Sigmoid colon (tissue), 7 donors: ENCODE measurements around the gene FGD5. TPM values are rescaled to one million over a fixed set of nuclear protein-coding genes. Genes with fewer than 3 reads are reported as not detected.

ENCODE experiments used
- DNase-seq: peaks from one replicate; pipeline ENCODE4 v3.0.0-alpha.2; 2019
- H3K27ac ChIP-seq, 4 donors: fragments of 200-600 bp; sonication (generic); one replicate each; pipeline ENCODE4 v1.5.1; 2016 to 2019; ENCODE audit warnings: mild to moderate bottlenecking in 1 of 4
- H3K27me3 ChIP-seq, 3 donors: fragments of 200-600 bp; sonication (generic); one replicate each; pipeline ENCODE4 v1.5.1; 2019; ENCODE audit warnings: mild to moderate bottlenecking in 1 of 3
- H3K36me3 ChIP-seq, 4 donors: fragments of 200-600 bp; sonication (generic); one replicate each; pipeline ENCODE4 v1.5.1; 2016 to 2019
- H3K4me1 ChIP-seq, 4 donors: fragments of 200-600 bp; sonication (generic); one replicate each; pipeline ENCODE4 v1.5.1; 2017 to 2019
- H3K4me3 ChIP-seq, 4 donors: fragments of 200-600 bp; sonication (generic); one replicate each; pipeline ENCODE4 v1.5.1; 2017 to 2019; ENCODE audit warnings: mild to moderate bottlenecking in 2 of 4, moderate library complexity in 1 of 4
- H3K9me3 ChIP-seq, 4 donors: fragments of 200-600 bp in 3 of 4; sonication (generic) in 3 of 4; one replicate each; pipeline versions ENCODE4 v1.5.1 to v1.6.1; 2013 to 2019
- CTCF ChIP-seq, 4 experiments: fragments of 450-650 bp in 3 of 4; fragments of 200-600 bp in 1 of 4; IDR thresholded peaks; one replicate each; pipeline ENCODE4 v1.5.1; 2016 to 2019; ENCODE audit warnings: antibody characterized with exemption in 4 of 4, mild to moderate bottlenecking in 3 of 4, moderate library complexity in 2 of 4
- EP300 ChIP-seq, 4 donors: sonication (generic); formaldehyde crosslinking; IDR thresholded peaks; one replicate each; pipeline ENCODE4 v1.6.1; 2017; ENCODE audit warnings: antibody characterized with exemption in 4 of 4
- POLR2A ChIP-seq, 2 donors: fragments of 450-650 bp; IDR thresholded peaks; one replicate each; pipeline ENCODE4 v1.6.1; 2016; ENCODE audit warnings: antibody characterized with exemption in 2 of 2, mild to moderate bottlenecking in 2 of 2, moderate library complexity in 2 of 2
- POLR2AphosphoS5 ChIP-seq, 4 donors: sonication (generic); formaldehyde crosslinking; IDR thresholded peaks; one replicate each; pipeline ENCODE4 v1.6.1; 2017; ENCODE audit warnings: antibody characterized with exemption in 4 of 4
- WGBS, 2 donors: extraction: QIAGEN DNeasy Blood & Tissue Kit; methylation state at CpG; one replicate each; pipeline ENCODE4 v1.1.7; 2013; 5-methylcytosine and 5-hydroxymethylcytosine counted together
- intact Hi-C: fragments of 100-400 bp; cut with DNase I; formaldehyde crosslinking; loops from one replicate; pipeline ENCODE4 v1.15.1; 2023
- polyA plus RNA-seq, 3 donors: library from polyadenylated mRNA; stranded (reverse); fragments of 200-250 nt; gene quantifications; one replicate each; pipeline ENCODE4 v1.2.3, GENCODE V29; 2013
- total RNA-seq, 4 donors: library from RNA; depleted of rRNA; stranded (reverse); fragments of >200 nt; gene quantifications; one replicate each; pipeline ENCODE4 v1.1.0, GENCODE V29; 2016
- donor health status: healthy with polysubstance abuse.
- donor health status: Bipolar disorder and iron deficiency.
- donor health status: healthy.

Gene FGD5
- total and polyA plus RNA-seq, 7 donors = 2.1 to 18.6 (median 6.4) TPM

- Histone ChIP-seq H3K4me3 (no peak overlapping the region), H3K27ac (peak overlapping the region; percentile 38 to 55 (median 51)), H3K36me3 (no peaks in the 10 kb centered on the region), H3K4me1 (peaks cover 0 to 13% (median 5%) of the 10 kb centered on the region in 4 donors), H3K27me3 (no peaks in the 10 kb centered on the region), H3K9me3 (no peaks in the 10 kb centered on the region)
- 53 to 61% methylated on average over 5 of the region's 5 CpGs for WGBS, 2 donors
- TF ChIP-seq POLR2AphosphoS5 (IDR thresholded peaks at IDR 0.05) (peak in 1 of 4 donors; percentile 26), POLR2A (IDR thresholded peaks at IDR 0.05) (no peak), EP300 (IDR thresholded peaks at IDR 0.05) (no peak), CTCF (IDR thresholded peaks at IDR 0.05) (no peak)
- intact Hi-C loops = no loop called here
- peak; percentile 65 for DNase-seq
These were observed 19.1 kb downstream of the FGD5 start for GRCh38 chr3:14837878-14838258.

GRCh38 chr3:14839236-14839635 lies 20.5 kb downstream of the FGD5 start:
- DNase-seq = peak; percentile 42
- H3K27ac ChIP-seq = no peak overlapping the region
- WGBS, 2 donors = 74 to 78% methylated on average over 7 of the region's 7 CpGs
- intact Hi-C loops = no loop called here
- no peaks in the 10 kb centered on the region for H3K9me3 ChIP-seq
- no peak for TF ChIP-seq POLR2A (IDR thresholded peaks at IDR 0.05)
- no peak for TF ChIP-seq CTCF (IDR thresholded peaks at IDR 0.05)
- no peak for TF ChIP-seq POLR2AphosphoS5 (IDR thresholded peaks at IDR 0.05)
- no peak for TF ChIP-seq EP300 (IDR thresholded peaks at IDR 0.05)
- no peaks in the 10 kb centered on the region for H3K27me3 ChIP-seq
- no peaks in the 10 kb centered on the region for H3K36me3 ChIP-seq
- peaks cover 0 to 13% (median 5%) of the 10 kb centered on the region in 4 donors for H3K4me1 ChIP-seq
- H3K4me3 ChIP-seq = no peak overlapping the region

- WGBS, 2 donors = 75 to 79% methylated on average over 9 of the region's 9 CpGs
- Histone ChIP-seq H3K27me3 (no peaks in the 10 kb centered on the region), H3K27ac (no peak overlapping the region), H3K4me1 (peaks cover 0 to 11% (median 6%) of the 10 kb centered on the region in 4 donors), H3K4me3 (no peak overlapping the region), H3K9me3 (no peaks in the 10 kb centered on the region), H3K36me3 (no peaks in the 10 kb centered on the region)
- DNase-seq = peak; percentile 42
- TF ChIP-seq EP300 (IDR thresholded peaks at IDR 0.05) = no peak
- no peak for TF ChIP-seq POLR2A (IDR thresholded peaks at IDR 0.05)
- TF ChIP-seq POLR2AphosphoS5 (IDR thresholded peaks at IDR 0.05) = no peak
- TF ChIP-seq CTCF (IDR thresholded peaks at IDR 0.05) = no peak
- intact Hi-C loops = no loop called here
These were observed 23.1 kb downstream of the FGD5 start for GRCh38 chr3:14841836-14842235.

GRCh38 chr3:14842277-14842676 lies 23.5 kb downstream of the FGD5 start:
- TF ChIP-seq POLR2AphosphoS5 (IDR thresholded peaks at IDR 0.05) = no peak
- no peak for TF ChIP-seq EP300 (IDR thresholded peaks at IDR 0.05)
- TF ChIP-seq POLR2A (IDR thresholded peaks at IDR 0.05) = no peak
- no peak for TF ChIP-seq CTCF (IDR thresholded peaks at IDR 0.05)
- H3K36me3 ChIP-seq = no peaks in the 10 kb centered on the region
- no peaks in the 10 kb centered on the region for H3K27me3 ChIP-seq
- H3K27ac ChIP-seq = no peak overlapping the region
- 79 to 82% methylated on average over 3 of the region's 3 CpGs for WGBS, 2 donors
- H3K9me3 ChIP-seq = no peaks in the 10 kb centered on the region
- peaks cover 0 to 8% (median 4%) of the 10 kb centered on the region in 4 donors for H3K4me1 ChIP-seq
- intact Hi-C loops = no loop called here
- DNase-seq = no peak
- no peak overlapping the region for H3K4me3 ChIP-seq

- Histone ChIP-seq H3K27me3 (peaks cover 0 to 3% (median 0%) of the 10 kb centered on the region in 3 donors), H3K36me3 (no peaks in the 10 kb centered on the region), H3K4me3 (no peak overlapping the region), H3K9me3 (no peaks in the 10 kb centered on the region), H3K27ac (no peak overlapping the region), H3K4me1 (peaks cover 0 to 5% (median 5%) of the 10 kb centered on the region in 4 donors)
- WGBS, 2 donors = 91 to 93% methylated on average over 8 of the region's 8 CpGs
- intact Hi-C loops = no loop called here
- TF ChIP-seq POLR2AphosphoS5 (IDR thresholded peaks at IDR 0.05) = no peak
- no peak for TF ChIP-seq POLR2A (IDR thresholded peaks at IDR 0.05)
- no peak for TF ChIP-seq CTCF (IDR thresholded peaks at IDR 0.05)
- no peak for TF ChIP-seq EP300 (IDR thresholded peaks at IDR 0.05)
- peak; percentile 55 for DNase-seq
These were observed 24.6 kb downstream of the FGD5 start for GRCh38 chr3:14843321-14843720.
